Fibroblast of peridontal ligament (primary cell): ENCODE data around the gene TXNRD1.
"Not testable (repeated sequence)": the region's sequence is repeated elsewhere in the genome, so short reads cannot be mapped to it uniquely, and the experiment has no call there.

Experiments
- DNase-seq: peaks from one replicate; pipeline ENCODE4 v3.0.0-alpha.2; 2010; ENCODE audit errors: extremely low read depth

TXNRD1 gene

DNA sequence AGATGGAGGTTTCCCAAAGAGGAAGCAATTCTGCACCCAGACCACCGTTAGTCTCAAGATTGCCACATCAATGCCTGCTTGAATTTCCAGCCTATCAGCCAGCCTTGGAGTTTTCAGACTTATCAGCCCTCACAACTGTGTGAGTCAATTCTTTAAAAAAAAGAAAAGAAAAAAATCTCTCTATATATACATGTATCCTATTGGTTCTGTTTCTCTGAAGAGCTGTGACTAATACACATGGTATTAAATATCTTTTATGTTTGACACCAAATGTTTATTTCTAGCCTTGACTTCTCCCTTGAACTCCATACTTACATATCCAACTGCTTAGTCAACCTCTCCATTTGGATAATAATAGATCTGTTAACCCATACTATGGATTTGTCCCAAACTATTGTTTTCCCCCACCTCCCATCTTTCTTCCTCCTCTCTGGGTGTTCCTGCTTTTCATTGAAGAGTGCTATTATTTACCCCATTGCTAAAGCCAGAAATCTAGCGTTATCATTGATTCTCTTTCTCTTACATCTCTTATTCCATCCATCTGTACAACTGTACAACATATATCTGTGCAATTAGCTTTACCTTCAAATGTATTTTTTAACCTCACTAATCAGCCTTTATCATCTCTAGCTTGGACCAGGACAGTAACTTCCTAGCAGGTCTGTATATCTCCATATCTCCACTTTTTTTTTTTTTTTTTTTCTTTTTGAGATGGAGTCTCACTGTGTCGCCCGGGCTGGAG, 65.3 kb downstream of the TXNRD1 start:
- peak; percentile 96 for DNase-seq

DNA sequence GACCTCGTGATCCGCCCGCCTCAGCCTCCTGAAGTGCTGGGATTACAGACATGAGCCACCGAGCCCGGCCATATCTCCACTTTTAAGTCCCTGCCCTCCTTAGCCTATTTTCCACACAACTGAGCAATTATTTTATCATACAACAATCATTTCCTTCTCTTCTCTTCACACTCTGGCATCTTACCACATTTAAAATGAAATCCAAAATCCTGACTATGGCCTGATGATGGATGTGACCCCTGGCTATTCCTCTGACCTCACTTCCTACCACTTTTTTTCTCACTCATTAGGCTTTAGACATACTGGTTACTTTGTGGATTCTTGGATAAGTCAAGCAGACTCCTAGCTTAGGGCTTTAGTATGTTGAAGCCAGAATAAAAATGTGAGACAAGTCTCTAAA, 66.1 kb downstream of the TXNRD1 start:
- DNase-seq = no peak

DNA sequence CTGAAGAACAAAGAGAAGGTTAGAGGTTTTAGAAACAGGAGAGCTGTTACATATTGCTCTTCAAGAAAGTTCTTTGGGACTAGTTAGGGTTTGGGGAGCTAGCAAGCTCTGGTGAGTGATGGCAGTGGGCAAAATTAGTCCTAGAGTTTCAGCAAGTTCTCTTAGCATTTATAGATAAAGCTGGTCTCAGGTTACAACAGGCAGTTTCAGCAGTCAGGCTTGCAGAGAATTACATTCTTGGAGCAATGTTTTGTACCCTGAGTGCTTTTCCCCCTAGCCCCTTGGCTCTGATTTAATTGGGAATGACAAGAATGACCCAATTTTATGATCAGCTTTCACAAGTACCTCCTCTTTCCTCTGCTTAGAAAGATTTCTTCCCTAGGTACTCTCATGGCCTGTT, 66.5 kb downstream of the TXNRD1 start:
- DNase-seq = peak; percentile 65

DNA sequence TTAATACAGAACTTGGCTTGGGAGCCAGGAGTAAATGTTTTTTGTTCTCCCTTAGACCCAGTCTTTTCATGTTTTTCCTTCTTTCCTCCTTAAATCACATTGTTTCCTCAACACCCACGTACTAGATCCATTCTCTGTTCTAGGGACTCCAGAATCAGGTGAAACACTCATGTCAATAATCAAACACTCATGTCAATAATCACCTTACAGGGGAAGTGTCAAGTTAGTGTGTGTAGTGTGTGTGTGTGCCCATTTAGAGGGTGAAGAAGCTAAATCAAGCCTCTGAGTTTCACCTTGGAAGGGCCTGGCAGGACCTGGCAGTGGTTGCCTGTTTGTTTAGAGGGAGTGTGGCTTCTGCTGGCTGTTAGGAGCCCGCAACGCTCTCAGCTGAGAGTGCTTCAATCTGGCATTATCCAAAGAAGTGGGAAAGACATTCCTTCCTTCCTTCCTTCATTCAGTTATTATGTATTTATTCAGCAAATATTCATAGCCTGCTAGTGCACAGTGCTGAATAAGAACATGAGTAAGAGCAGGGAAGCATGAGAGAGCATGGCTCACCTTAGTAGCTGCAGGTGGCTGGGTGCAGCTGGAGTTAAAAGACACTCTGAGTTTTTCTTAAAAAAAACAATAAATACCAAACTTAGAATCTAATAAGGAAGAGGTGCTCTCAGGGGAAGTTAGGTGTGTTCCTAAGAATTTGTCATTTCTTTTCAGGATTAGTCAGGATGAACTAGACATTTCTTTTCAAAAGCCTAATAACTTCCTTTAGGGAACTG, 70.3 kb downstream of the TXNRD1 start:
- DNase-seq = peak; percentile 31

DNA sequence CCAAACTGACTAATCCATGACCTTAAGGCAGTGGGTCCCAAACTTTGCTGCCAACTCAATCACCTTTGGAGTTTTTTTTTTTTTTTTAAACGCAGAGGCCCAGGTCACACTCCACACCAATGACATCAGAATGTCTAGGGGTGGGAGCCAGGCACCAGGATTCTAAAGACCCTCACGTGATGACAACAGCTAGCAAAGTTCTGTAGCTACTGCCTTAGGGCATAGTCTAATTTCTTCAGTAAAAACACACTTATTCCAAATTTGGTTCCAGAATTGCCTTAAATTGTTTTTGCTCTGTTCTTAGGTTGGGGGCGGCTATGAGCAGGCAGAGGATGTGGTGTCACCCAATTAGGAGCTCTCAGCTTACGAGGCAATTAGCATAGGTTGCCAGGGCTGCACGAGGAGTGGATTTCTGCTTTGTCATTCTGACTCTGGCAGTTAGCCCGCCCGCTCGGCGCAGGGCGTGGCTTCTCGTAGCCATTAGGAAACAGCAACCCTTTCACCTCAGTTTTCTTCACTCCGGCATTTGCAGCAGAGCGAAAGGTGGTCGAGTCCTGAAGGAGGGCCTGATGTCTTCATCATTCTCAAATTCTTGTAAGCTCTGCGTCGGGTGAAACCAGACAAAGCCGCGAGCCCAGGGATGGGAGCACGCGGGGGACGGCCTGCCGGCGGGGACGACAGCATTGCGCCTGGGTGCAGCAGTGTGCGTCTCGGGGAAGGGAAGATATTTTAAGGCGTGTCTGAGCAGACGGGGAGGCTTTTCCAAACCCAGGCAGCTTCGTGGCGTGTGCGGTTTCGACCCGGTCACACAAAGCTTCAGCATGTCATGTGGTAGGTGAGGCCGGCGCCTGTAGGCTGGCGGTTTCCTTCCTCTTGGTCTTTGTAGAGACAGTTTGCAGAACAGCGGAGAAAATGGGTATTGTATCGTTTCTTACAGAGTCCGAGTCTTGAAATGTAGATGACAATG, 71.2 kb downstream of the TXNRD1 start:
- DNase-seq = peak; percentile 98

DNA sequence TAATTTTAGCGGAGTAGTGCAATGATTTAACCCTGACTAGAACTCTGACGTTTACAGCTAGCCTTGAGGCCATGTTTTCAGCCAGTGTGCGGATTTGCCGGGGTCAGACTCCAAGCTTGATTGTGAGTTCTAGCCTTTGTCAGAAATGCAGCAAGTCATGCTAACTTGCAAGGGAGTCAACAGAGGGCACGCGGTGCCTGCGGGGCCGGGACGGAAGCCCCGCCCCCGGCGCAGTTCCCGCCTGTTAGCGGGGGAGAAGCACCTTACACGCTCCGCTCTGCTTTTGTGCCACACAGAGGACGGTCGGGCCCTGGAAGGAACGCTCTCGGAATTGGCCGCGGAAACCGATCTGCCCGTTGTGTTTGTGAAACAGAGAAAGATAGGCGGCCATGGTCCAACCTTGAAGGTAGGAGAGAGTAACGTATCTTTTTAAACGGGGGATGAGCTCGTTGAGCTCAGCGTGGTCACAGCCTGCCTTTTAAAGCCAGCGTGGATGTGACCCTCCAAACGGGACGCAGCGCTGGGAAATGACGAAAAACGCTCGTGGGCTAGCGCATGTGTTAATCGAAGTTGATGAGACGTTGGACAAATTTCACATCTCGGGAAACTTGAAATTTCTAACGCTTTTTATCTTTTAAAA, 73.2 kb downstream of the TXNRD1 start:
- peak; percentile 72 for DNase-seq

DNA sequence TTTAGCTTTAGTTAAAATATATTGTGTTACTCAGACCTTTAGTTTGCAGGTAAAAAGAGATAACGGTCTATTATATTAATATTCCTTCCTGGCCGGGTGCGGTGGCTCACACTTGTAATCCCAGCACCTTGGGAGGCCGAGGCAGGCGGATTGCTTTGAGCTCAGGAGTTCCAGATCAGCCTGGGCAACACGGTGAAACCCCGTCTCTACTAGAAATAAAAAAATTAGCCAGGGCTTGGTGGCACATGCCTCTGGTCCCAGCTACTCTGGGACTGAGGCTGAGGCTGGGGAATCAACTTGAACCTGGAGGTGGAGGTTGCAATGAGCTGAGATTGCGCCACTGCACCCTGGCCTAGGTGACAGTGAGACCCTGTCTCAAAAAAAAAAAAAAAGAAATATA, 74.7 kb downstream of the TXNRD1 start:
- no peak for DNase-seq

DNA sequence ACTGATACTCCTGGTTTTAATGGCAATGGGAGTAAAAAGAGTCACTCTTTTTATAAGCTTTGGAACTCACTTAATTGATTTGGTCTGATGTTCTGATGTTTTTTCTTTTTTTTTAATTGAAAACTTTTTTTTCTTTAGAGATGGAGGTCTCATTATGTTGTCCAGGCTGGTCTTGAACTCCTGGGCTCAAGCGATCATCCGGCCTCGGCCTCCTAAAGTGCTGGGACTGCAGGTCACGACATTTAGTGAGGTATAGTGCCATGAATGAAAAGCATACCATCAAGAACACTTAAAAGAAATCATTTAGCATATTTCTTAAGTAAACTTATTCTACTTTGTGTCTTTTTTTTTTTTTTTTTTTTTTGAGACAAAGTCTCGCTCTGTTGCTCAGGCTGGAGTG, 75.3 kb downstream of the TXNRD1 start:
- no peak for DNase-seq

DNA sequence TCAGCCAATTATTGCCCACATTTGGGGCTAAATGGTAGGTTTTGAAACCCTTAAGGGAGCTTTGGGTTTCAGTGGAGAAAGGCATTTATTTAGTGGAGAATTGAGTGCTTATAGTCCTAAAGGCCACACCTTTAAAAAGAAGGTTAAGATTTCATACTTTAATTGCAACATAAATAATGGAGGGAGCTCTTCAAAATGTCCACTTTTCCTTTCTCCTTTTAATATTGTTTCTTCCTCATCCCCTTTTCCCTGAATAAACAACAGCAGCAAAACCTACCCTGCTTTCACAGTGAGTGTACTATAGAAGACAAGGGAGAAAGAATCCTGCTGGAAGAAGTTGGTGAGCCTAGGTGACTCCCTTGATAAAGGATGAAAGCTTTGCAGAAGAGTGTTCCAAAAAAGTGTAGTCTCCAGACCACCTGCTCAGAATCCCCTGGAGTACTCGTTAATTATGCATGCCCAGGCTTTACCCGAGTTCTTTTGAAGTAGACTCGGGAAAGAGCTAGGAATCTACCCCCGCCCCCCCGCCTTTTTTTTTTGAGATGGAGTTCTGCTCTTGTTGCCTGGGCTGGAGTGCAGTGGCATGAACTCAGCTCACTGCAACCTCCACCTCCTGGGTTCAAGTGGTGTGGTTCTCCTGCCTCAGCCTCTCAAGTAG, 76.4 kb downstream of the TXNRD1 start:
- no peak for DNase-seq

DNA sequence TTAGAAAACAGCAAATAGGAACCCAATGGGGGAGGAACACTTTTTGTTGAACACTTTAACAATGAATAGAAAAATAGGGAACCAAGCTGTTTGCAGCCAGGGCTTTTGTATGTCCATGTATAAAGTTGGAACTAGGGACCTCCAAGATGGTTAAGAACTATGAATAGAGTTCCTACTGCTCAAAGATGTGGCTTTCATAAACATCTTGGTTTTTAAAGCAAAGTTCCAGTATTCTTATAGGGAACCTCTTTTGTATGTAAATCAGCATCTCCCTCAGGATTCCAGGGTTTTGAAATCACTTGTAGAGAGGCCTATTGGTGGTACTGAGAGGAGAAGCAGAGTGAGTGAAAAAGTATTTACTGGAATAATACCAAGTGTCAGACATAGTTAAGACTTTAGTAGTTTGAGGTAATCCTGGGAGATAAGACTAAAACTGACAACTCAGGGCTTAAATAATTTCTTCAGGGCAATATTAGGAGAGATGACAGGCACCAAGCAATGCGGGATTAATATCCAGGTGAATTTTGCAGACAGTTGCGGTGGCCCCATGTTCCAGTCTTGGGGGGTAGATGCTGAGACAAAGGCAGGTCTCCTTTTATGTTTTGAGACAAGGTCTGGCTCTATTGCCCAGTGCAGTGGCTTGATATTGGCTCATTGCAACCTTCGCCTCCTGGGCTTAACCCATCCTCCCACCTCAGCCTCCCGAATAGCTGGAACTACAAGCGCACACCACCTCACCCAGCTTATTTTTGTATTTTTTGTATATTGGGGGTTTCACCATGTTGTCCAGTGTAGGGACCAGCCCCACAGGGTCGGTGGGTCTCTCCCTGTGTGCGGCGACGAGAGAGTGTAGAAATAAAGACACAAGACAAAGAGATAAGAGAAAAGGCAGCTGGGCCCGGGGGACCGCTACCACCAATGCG, 77.6 kb downstream of the TXNRD1 start:
- no peak for DNase-seq

DNA sequence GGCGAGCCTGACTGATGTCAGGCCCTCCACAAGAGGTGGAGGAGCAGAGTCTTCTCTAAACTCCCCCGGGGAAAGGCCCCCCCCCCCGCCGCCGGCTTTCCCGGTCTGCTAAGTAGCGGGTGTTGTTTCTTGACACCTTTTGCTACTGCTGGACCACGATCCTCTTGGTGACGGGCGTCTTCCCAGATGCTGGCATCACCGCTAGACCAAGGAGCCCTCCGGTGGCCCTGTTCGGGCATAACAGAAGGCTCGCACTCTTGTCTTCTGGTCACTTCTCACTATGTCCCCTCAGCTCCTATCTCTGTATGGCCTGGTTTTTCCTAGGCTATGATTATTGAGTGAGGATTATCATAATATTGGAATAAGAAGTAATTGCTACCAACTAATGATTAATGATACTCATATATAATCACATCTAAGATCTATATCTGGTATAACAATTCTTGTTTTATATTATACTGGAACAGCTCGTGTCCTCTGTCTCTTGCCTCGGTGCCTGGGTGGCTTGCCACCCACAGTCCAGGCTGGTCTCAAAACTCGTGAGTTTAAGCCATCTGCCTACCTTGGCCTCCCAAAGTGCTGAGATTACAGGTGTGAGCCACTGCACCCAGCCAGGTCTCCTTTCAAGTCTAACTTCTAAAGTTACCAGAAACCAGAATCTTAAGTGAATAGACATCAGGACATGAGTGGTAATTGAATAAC, 78.7 kb downstream of the TXNRD1 start:
- DNase-seq = not testable (repeated sequence)

DNA sequence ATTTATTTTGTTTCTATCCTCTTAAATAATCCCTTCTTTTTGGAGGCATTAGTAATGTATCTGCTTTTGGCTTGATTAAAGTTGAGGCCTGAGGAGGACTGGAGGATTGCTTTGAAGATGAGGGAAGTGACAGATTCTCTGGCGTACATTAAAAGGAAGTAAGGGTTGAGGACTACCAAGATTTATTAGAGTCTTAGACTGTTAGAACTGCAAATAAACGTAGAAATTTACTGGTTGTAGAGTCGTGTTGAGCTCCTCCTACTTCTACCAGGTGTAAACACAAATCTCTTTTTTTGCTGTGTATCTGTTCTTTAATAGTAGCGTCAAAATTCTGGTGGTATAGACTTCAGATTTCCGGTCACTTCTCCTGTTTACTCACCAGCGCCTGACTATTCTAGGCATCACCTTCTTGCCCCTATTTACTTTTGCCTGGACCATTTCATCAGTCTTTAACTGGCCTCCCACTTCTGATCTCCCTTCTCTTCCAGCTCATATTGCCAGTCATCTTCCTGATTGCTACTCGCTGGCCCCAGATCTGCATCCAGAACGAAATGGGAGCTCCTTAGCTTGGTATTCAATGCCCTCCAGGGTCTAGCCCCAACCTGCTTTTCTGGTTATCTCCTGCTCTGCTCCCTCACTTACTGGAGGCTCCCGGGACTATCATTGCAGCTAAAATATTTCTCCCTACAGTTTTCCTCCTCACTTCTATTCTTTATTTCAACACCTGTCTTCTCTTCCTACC, 79.5 kb downstream of the TXNRD1 start:
- DNase-seq = no peak

DNA sequence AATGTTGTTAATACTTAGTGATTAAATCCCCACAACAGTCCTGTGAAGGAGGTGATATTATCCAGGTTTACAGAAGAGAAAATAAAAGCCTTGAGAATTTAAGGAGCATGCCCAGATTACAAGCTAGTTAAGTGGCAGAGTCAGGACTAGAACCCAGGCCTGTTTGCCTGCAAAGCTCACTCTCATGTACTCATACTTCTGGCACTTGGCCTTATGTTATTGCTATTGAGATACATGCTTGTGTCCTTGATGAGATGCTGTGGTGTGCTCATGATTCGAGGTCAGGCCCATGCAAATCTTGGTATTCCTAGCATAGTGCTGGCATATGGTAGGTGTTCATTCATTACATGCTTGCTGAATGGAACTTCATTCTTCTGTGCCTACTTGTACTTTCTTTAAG, 80.4 kb downstream of the TXNRD1 start:
- no peak for DNase-seq

DNA sequence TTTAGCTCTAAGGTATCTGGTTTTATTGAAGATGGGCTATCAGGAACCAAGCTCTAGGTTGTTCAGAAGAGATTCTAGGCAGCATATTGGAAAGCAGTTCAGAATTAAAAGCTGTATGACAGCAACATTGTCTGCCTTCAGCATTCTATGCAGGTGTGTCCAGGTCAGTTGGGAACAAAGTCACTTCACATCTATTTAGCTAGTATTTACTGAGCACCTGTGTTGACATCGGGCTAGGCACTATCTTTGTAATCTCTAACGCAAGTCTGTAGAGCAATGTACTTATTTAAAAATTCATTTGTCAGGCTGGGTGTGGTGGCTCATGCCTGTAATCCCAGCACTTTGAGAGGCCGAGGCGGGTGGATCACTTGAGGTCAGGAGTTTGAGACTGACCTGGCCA, 81.1 kb downstream of the TXNRD1 start:
- no peak for DNase-seq

DNA sequence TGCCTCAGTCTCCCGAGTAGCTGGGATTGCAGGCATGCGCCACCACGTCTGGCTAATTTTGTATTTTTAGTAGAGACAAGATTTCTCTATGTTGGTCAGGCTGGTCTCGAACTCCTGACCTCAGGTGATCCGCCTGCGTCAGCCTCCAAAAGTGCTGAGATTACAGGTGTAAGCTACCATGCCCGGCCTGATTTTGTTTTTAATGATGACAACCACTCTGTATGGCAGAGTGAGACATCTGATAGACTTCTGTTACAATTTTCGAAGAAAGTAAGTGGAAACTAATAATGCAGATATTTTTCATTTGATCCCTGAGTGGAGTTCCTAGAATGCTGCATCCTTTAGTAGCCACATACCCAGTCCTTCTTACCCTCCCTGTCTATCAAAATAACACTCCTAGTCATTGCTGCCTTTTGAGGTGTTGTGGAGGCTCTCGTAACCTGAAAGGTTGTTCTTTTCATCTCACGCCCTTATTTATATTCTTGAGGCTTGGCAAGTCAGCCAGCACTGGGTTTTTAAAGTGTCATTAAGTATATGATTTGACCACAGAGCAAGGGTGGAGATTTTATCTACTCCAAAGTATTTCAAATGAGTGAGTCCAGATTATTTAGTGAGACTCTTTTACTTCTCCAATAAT, 82.0 kb downstream of the TXNRD1 start:
- DNase-seq = no peak

DNA sequence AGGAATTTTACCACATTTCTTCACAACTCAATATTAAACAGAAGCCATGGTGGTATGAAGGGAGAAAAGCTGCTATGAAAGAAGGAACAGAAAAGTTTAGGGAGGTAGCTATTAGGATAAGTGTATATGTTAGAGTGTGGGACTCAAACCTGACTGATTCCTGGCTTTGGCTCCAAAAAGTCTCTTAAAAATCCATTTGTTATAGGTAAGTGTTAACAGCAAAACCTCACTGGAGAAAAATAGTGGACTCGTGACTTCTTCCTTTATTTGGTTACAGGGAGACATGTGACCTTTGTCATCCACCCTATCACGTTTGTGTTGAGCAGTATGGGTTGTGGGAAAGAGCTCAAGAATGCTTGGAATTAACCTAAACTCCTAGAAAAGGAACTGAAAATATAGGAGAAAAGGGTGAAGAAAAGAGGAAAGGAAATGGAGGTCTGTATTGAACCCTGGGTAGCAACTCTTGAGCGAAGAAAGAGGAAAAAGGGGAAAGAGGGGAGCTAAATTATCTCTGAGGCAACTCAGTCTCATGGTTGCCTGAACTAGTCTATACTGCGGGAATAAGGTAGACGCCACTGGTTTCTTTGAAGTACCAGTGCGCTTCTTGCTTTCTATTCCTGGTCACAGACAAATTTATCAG, 84.4 kb downstream of the TXNRD1 start:
- DNase-seq = no peak

DNA sequence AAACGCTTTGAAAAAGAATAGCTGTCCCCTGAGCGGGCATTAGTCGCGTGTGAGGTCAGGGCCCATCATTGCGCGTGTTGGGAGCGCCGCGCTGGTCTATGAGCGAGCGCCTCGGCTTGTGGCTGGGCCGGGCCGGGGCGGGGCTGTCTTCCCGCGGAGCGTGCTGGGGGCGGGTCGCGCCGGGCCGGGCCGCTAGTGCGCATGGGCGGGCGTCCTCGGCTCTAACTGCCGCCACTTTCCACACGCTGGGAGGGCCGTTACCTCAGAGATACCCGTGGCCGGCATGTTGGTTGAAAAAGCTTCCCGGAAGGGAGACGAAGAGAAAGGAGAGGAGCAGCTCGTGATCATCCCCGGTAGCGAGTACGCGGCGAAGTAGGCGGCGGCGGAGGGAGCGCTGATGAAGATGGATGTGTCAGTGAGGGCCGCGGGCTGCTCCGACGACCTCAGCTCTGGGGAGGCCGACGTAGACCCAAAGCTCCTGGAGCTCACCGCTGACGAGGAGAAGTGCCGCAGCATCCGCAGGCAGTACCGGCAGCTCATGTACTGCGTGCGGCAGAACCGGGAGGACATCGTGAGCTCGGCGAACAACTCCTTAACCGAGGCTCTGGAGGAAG, 88.1 kb downstream of the TXNRD1 start, which contains the start of gene EID3:
TSS of gene EID3 (plus strand) at position 202 of the 614 bp plus-strand sequence. CDS start at position 398, 196 bp downstream.
- DNase-seq = peak; percentile 67
